HepG2 (cell line): Measurements from ENCODE around the gene ZNF274. TPM values are rescaled to one million over a fixed set of nuclear protein-coding genes. Genes with fewer than 3 reads are reported as not detected.

ENCODE experiments used
- KAT7 ChIP-seq: IDR thresholded peaks from 2 replicates; pipeline ENCODE4 v1.6.1; 2018; ENCODE audit warnings: borderline replicate concordance, missing compliant biosample characterization
- MAFG ChIP-seq: sonication (generic); formaldehyde crosslinking; IDR thresholded peaks from 2 replicates; pipeline ENCODE4 v1.5.1; 2020; ENCODE audit warnings: mild to moderate bottlenecking, missing genetic modification reagents
- PAXIP1 ChIP-seq: sonication (generic); formaldehyde crosslinking; conservative IDR thresholded peaks from 2 replicates; pipeline ENCODE4 v1.4.0; 2020; ENCODE audit warnings: mild to moderate bottlenecking, missing genetic modification reagents, moderate library complexity
- POGK ChIP-seq: sonication (generic); formaldehyde crosslinking; conservative IDR thresholded peaks from 2 replicates; pipeline ENCODE4 v1.8.0; 2022; ENCODE audit warnings: mild to moderate bottlenecking, moderate library complexity, missing genetic modification reagents
- ZNF709 ChIP-seq: sonication (generic); formaldehyde crosslinking; IDR thresholded peaks from 2 replicates; pipeline ENCODE4 v1.5.0; 2020; ENCODE audit warnings: mild to moderate bottlenecking, missing genetic modification reagents
- polyA plus RNA-seq, 8 experiments: library from polyadenylated mRNA; depleted of rRNA in 3 of 8; stranded (reverse) in 7 of 8; unstranded in 1 of 8; fragments of >200 nt; fragmentation: Illumina TruSeq in 4 of 8; extraction: Trizol in 4 of 8; gene quantifications; 2 replicates each; pipeline versions ENCODE4 v1.2.1 to v1.2.3, GENCODE V29; 2011 to 2016; ENCODE audit warnings: low read depth in 4 of 8, missing spikeins in 1 of 8, mixed read lengths in 1 of 8; ENCODE audit not compliant: insufficient read depth in 1 of 8
- total RNA-seq, 5 experiments: library from RNA; depleted of rRNA; stranded (reverse); fragments of >200 nt; fragmentation: Illumina TruSeq; extraction: Trizol; gene quantifications; 2 replicates each; pipeline ENCODE4 v1.2.3, GENCODE V29; 2016; ENCODE audit warnings: low read depth in 1 of 5

Gene ZNF274
- total and polyA plus RNA-seq, 2 of the 13 experiments (the other 11 are each of a cell fraction or from before 2014, with no cell fraction given): 16.1 to 23.0 TPM

GRCh38 chr19:58181902-58182576 is 822 bp upstream of the ZNF274 start (continued):
- TF ChIP-seq ZNF709 (no peak), KAT7 (CRISPR knock-in tag) (no peak; the same call in 1 of the 2 replicates), MAFG (CRISPR knock-in tag) (0 out of 2 replicates have a peak, but pooled peaks have one; percentile 12), POGK (CRISPR knock-in tag) (peak; percentile 43; the same call in 1 of the 2 replicates), PAXIP1 (CRISPR knock-in tag) (0 out of 2 replicates have a peak, but pooled peaks have one; percentile 11)
